PC-9 (cell line): Measurements from ENCODE around the gene LCLAT1. TPM values are rescaled to one million over a fixed set of nuclear protein-coding genes. Genes with fewer than 3 reads are reported as not detected.

Experiments
- BruUV-seq: library from RNA; stranded (reverse); fragments of 400-500 nt; replicated peaks from 2 replicates; lab custom pipeline; 2021; lab: Mats Ljungman, UMichigan
- CTCF ChIA-PET: fragments of 300-600 bp; sonication (Branson Sonifier 250); formaldehyde crosslinking; loops from one replicate; lab custom pipeline; 2022; ENCODE audit warnings: antibody characterized with exemption; lab: Charles Lee
- POLR2A ChIA-PET: fragments of 300-600 bp; sonication (Branson Sonifier 250); formaldehyde crosslinking; loops from one replicate; lab custom pipeline; 2022; ENCODE audit warnings: antibody characterized with exemption; ENCODE audit not compliant: unreplicated experiment; lab: Charles Lee
- DNase-seq, 2 experiments: peaks; one replicate each; pipeline versions ENCODE4 v3.0.0 to v3.0.0-alpha.2; 2015 to 2022; ENCODE audit warnings: mixed read lengths in 1 of 2
- H2AFZ ChIP-seq: fragments of 200-600 bp; sonication (generic); 2 replicates; pipeline ENCODE4 v1.8.1; 2017; ENCODE audit warnings: antibody characterized with exemption
- H3F3A ChIP-seq: fragments of 200-600 bp; sonication (generic); 2 replicates; pipeline ENCODE4 v1.8.1; 2017; ENCODE audit warnings: antibody characterized with exemption, mild to moderate bottlenecking, low read depth; ENCODE audit not compliant: insufficient read depth
- H3K27ac ChIP-seq: fragments of 200-600 bp; sonication (generic); 2 replicates; pipeline ENCODE4 v1.6.1; 2016; ENCODE audit warnings: mixed run types
- H3K27me3 ChIP-seq: fragments of 200-600 bp; sonication (generic); 2 replicates; pipeline ENCODE4 v1.6.1; 2016; ENCODE audit warnings: low read depth, mixed run types; ENCODE audit not compliant: insufficient read depth
- H3K36me3 ChIP-seq: fragments of 200-600 bp; sonication (generic); 2 replicates; pipeline ENCODE4 v1.6.1; 2016; ENCODE audit warnings: low read depth, mixed run types
- H3K4me1 ChIP-seq: fragments of 200-600 bp; sonication (generic); replicated peaks from 2 replicates; pipeline ENCODE4 v1.6.1; 2016; ENCODE audit warnings: mixed run types; ENCODE audit not compliant: insufficient read depth
- H3K4me2 ChIP-seq: fragments of 200-600 bp; sonication (generic); 2 replicates; pipeline ENCODE4 v1.6.1; 2017; ENCODE audit warnings: mixed run types
- H3K4me3 ChIP-seq: fragments of 200-600 bp; sonication (generic); 2 replicates; pipeline ENCODE4 v1.6.1; 2016; ENCODE audit warnings: mixed run types
- H3K79me2 ChIP-seq: fragments of 200-600 bp; sonication (generic); 2 replicates; pipeline ENCODE4 v1.6.1; 2017; ENCODE audit warnings: low read depth, mixed run types
- H3K9me2 ChIP-seq: fragments of 200-600 bp; sonication (generic); 2 replicates; pipeline ENCODE4 v1.8.1; 2017; ENCODE audit warnings: mild to moderate bottlenecking; ENCODE audit not compliant: insufficient read depth
- H3K9me3 ChIP-seq: fragments of 200-600 bp; sonication (generic); 2 replicates; pipeline ENCODE4 v1.8.1; 2016; ENCODE audit warnings: low read depth; ENCODE audit not compliant: insufficient read depth
- H4K20me1 ChIP-seq: fragments of 200-600 bp; sonication (generic); 2 replicates; pipeline ENCODE4 v1.8.1; 2017; ENCODE audit not compliant: insufficient read depth
- CTCF ChIP-seq: fragments of 200-600 bp; sonication (generic); conservative IDR thresholded peaks from 2 replicates; pipeline ENCODE4 v1.6.1; 2017; ENCODE audit warnings: mixed run types, antibody characterized with exemption, mild to moderate bottlenecking, moderate library complexity
- EZH2 ChIP-seq: fragments of 200-600 bp; sonication (generic); IDR thresholded peaks from 2 replicates; pipeline ENCODE4 v1.8.0; 2017; ENCODE audit warnings: antibody characterized with exemption, low read depth
- intact Hi-C: fragments of 100-400 bp; cut with micrococcal nuclease; formaldehyde crosslinking; loops from one replicate; pipeline ENCODE4 v1.10.0; 2022; ENCODE audit not compliant: unreplicated experiment
- total RNA-seq: library from RNA; stranded (reverse); gene quantifications from 2 replicates; pipeline ENCODE4 v1.2.3, GENCODE V29; 2021

Gene LCLAT1
- total RNA-seq, 1 experiment from 2014 or later = 35.7 TPM

DNA sequence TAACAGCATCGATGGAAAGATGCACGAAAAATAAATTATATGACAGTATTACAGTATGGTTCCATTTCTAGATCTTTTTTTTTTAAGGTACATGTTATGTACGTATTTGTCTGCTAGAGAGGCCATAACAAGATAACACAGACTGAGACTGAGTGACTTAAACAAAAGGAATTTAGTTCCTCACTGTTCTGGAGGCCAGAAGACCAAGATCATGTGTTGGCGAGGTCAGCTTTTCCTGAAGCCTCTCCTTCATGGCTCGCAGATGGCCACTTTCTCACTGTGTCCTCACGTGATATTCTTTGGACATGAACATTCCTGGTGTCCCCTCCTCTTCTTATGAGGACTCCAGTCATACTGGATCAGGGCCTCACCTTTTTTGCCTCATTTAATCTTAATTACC is 182.8 kb downstream of the LCLAT1 start:
- Histone ChIP-seq H3K36me3 (no peaks in the 10 kb centered on the region), H4K20me1 (no peaks in the 10 kb centered on the region), H3K9me3 (no peaks in the 10 kb centered on the region), H3K79me2 (no peaks in the 10 kb centered on the region), H3K9me2 (no peaks in the 10 kb centered on the region), H3K27me3 (no peaks in the 10 kb centered on the region), H3K27ac (no peak overlapping the region), H3K4me1 (no peaks in the 10 kb centered on the region), H3K4me3 (no peak overlapping the region), H3K4me2 (no peak overlapping the region), H2AFZ (no peak overlapping the region), H3F3A (no peaks in the 10 kb centered on the region)
- no TSS peak for BruUV-seq
- ChIA-PET POLR2A (no interaction called here), CTCF (interaction anchor here (0.6 kb wide), 1 partner anchor 10 kb away, joined by 4 read pairs; no protein-coding TSS in a partner anchor)
- no peak for DNase-seq
- TF ChIP-seq CTCF = no peak
- no peak for TF ChIP-seq EZH2
- intact Hi-C loops = no loop called here

- H3K9me3 ChIP-seq = no peaks in the 10 kb centered on the region
Observed at GRCh38 chr2:30631051-30631671, 184.1 kb downstream of the LCLAT1 start.

DNA sequence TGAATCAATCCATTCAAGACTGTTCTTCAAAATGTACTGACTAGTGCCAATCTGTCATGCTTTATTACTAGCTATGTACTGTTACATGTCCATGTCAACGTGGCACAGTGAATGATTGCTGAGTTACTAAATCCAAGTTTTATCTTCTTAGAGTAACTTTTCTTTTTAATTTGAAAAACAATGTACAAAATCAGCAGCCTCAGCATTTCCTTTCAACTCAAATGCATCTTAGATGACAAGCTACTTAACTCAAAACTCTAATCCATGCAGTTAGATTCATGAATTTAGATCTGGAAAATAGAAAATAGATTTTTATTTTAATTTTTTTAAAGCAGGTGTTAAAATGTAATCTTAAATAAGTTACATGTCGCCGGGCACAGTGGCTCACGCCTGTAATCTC is 186.0 kb downstream of the LCLAT1 start:
- POLR2A ChIA-PET = no interaction called here
- Histone ChIP-seq H3K36me3 (no peaks in the 10 kb centered on the region), H3K9me3 (no peaks in the 10 kb centered on the region), H3K4me1 (no peaks in the 10 kb centered on the region), H3F3A (no peaks in the 10 kb centered on the region), H3K4me3 (no peak overlapping the region), H3K79me2 (no peaks in the 10 kb centered on the region), H3K27ac (no peak overlapping the region), H3K4me2 (no peak overlapping the region), H4K20me1 (no peaks in the 10 kb centered on the region), H3K9me2 (no peaks in the 10 kb centered on the region), H3K27me3 (no peaks in the 10 kb centered on the region), H2AFZ (no peak overlapping the region)
- no TSS peak for BruUV-seq
- DNase-seq = no peak
- intact Hi-C loops = no loop called here
- no peak for TF ChIP-seq EZH2
- no peak for TF ChIP-seq CTCF
- CTCF ChIA-PET = no interaction called here

More at GRCh38 chr2:30631051-30631671, 184.1 kb downstream of the LCLAT1 start:
- BruUV-seq = no TSS peak
- DNase-seq = no peak
- no peak overlapping the region for H3K4me3 ChIP-seq
- H3K4me1 ChIP-seq = no peaks in the 10 kb centered on the region
- H3K9me2 ChIP-seq = no peaks in the 10 kb centered on the region
- CTCF ChIA-PET = no interaction called here
- H3F3A ChIP-seq = no peaks in the 10 kb centered on the region
- H3K36me3 ChIP-seq = no peaks in the 10 kb centered on the region
- H2AFZ ChIP-seq = no peak overlapping the region
- H3K27me3 ChIP-seq = no peaks in the 10 kb centered on the region
- H3K27ac ChIP-seq = no peak overlapping the region
- intact Hi-C loops = no loop called here
- no peak overlapping the region for H3K4me2 ChIP-seq
- no peaks in the 10 kb centered on the region for H3K79me2 ChIP-seq
- no peaks in the 10 kb centered on the region for H4K20me1 ChIP-seq
- TF ChIP-seq CTCF (no peak), EZH2 (no peak)
- POLR2A ChIA-PET = no interaction called here
